ENCODE results near the gene MYMX. TPM values are rescaled to one million over a fixed set of nuclear protein-coding genes. Genes with fewer than 3 reads are reported as not detected.

MYMX gene
- total RNA-seq, 1 donor from 2014 or later: not detected

- H3K4me3 Mint-ChIP-seq (ENCODE audit: unreplicated experiment): no peak overlapping the region
- no peak for FAIRE-seq
Observed at GRCh38 chr6:44202972-44203750, 13.6 kb upstream of the MYMX start.

GRCh38 chr6:44203955-44204354 is 12.8 kb upstream of the MYMX start:
- Histone ChIP-seq H3K36me3 (ENCODE audit: insufficient read depth, low read length) (no peaks in the 10 kb centered on the region), H3K27me3 (ENCODE audit: insufficient read depth, low read length) (no peaks in the 10 kb centered on the region), H3K4me3 (ENCODE audit: insufficient read depth, low read depth, low read length) (no peak overlapping the region), H3K4me2 (ENCODE audit: low read length) (no peak overlapping the region), H3K9ac (ENCODE audit: low read length) (no peak overlapping the region), H2AFZ (ENCODE audit: low read depth, low read length) (no peak overlapping the region), H3K27ac (ENCODE audit: low read depth, low read length) (no peak overlapping the region), H3K4me1 (ENCODE audit: insufficient read depth, low read length) (no peaks in the 10 kb centered on the region), H4K20me1 (ENCODE audit: insufficient read depth, low read length) (no peaks in the 10 kb centered on the region), H3K9me3 (ENCODE audit: insufficient read depth, low read depth, low read length) (no peaks in the 10 kb centered on the region), H3K79me2 (ENCODE audit: insufficient read depth, low read length) (no peaks in the 10 kb centered on the region)
- Mint-ChIP-seq H3K9me3 (ENCODE audit: unreplicated experiment) (no peaks in the 10 kb centered on the region), H3K27me3 (ENCODE audit: low read depth, unreplicated experiment) (peaks cover 6% of the 10 kb centered on the region), H3K4me1 (ENCODE audit: low read depth, unreplicated experiment) (peaks cover 7% of the 10 kb centered on the region), H3K36me3 (ENCODE audit: low read depth, unreplicated experiment) (no peaks in the 10 kb centered on the region), H3K4me3 (ENCODE audit: unreplicated experiment) (no peak overlapping the region), H3K27ac (ENCODE audit: unreplicated experiment) (no peak overlapping the region)
- no peak for FAIRE-seq
- no peak for TF ChIP-seq EZH2 (IDR thresholded peaks at IDR 0.05; ENCODE audit: insufficient read depth, low read length)
- DNase-seq (ENCODE audit: low read depth): no peak

More at GRCh38 chr6:44202972-44203750, 13.6 kb upstream of the MYMX start:
- Mint-ChIP-seq H3K27me3 (ENCODE audit: low read depth, unreplicated experiment) (peaks cover 2% of the 10 kb centered on the region), H3K27ac (ENCODE audit: unreplicated experiment) (no peak overlapping the region), H3K36me3 (ENCODE audit: low read depth, unreplicated experiment) (no peaks in the 10 kb centered on the region), H3K4me1 (ENCODE audit: low read depth, unreplicated experiment) (peaks cover 7% of the 10 kb centered on the region), H3K9me3 (ENCODE audit: unreplicated experiment) (no peaks in the 10 kb centered on the region)
- H2AFZ ChIP-seq (ENCODE audit: low read depth, low read length): no peak overlapping the region
- no peak overlapping the region for H3K27ac ChIP-seq (ENCODE audit: low read depth, low read length)
- no peaks in the 10 kb centered on the region for H3K79me2 ChIP-seq (ENCODE audit: insufficient read depth, low read length)
- H3K4me1 ChIP-seq (ENCODE audit: insufficient read depth, low read length): no peaks in the 10 kb centered on the region
- TF ChIP-seq CTCF (IDR thresholded peaks at IDR 0.05; ENCODE audit: insufficient read depth, low read depth, low read length) (no peak), EZH2 (IDR thresholded peaks at IDR 0.05; ENCODE audit: insufficient read depth, low read length) (no peak)
- DNase-seq (ENCODE audit: low read depth): no peak
- H3K9me3 ChIP-seq (ENCODE audit: insufficient read depth, low read depth, low read length): no peaks in the 10 kb centered on the region
- H3K36me3 ChIP-seq (ENCODE audit: insufficient read depth, low read length): no peaks in the 10 kb centered on the region
- no peaks in the 10 kb centered on the region for H4K20me1 ChIP-seq (ENCODE audit: insufficient read depth, low read length)
- no peak overlapping the region for H3K4me3 ChIP-seq (ENCODE audit: insufficient read depth, low read depth, low read length)
- H3K27me3 ChIP-seq (ENCODE audit: insufficient read depth, low read length): no peaks in the 10 kb centered on the region
- no peak overlapping the region for H3K9ac ChIP-seq (ENCODE audit: low read length)
- no peak overlapping the region for H3K4me2 ChIP-seq (ENCODE audit: low read length)

GRCh38 chr6:44207966-44208365 is 8.8 kb upstream of the MYMX start:
- no peaks in the 10 kb centered on the region for H3K36me3 ChIP-seq (ENCODE audit: insufficient read depth, low read length)
- H2AFZ ChIP-seq (ENCODE audit: low read depth, low read length): no peak overlapping the region
- no peak overlapping the region for H3K4me3 ChIP-seq (ENCODE audit: insufficient read depth, low read depth, low read length)
- Mint-ChIP-seq H3K4me1 (ENCODE audit: low read depth, unreplicated experiment) (no peaks in the 10 kb centered on the region), H3K27ac (ENCODE audit: unreplicated experiment) (no peak overlapping the region), H3K27me3 (ENCODE audit: low read depth, unreplicated experiment) (peaks cover 8% of the 10 kb centered on the region), H3K9me3 (ENCODE audit: unreplicated experiment) (no peaks in the 10 kb centered on the region), H3K36me3 (ENCODE audit: low read depth, unreplicated experiment) (no peaks in the 10 kb centered on the region), H3K4me3 (ENCODE audit: unreplicated experiment) (no peak overlapping the region)
- H4K20me1 ChIP-seq (ENCODE audit: insufficient read depth, low read length): no peaks in the 10 kb centered on the region
- no peak overlapping the region for H3K9ac ChIP-seq (ENCODE audit: low read length)
- peaks cover 4% of the 10 kb centered on the region for H3K27me3 ChIP-seq (ENCODE audit: insufficient read depth, low read length)
- no peak overlapping the region for H3K27ac ChIP-seq (ENCODE audit: low read depth, low read length)
- no peak for DNase-seq (ENCODE audit: low read depth)
- H3K4me2 ChIP-seq (ENCODE audit: low read length): no peak overlapping the region
- H3K4me1 ChIP-seq (ENCODE audit: insufficient read depth, low read length): no peaks in the 10 kb centered on the region
- H3K79me2 ChIP-seq (ENCODE audit: insufficient read depth, low read length): no peaks in the 10 kb centered on the region
- TF ChIP-seq CTCF (IDR thresholded peaks at IDR 0.05; ENCODE audit: insufficient read depth, low read depth, low read length) (no peak), EZH2 (IDR thresholded peaks at IDR 0.05; ENCODE audit: insufficient read depth, low read length) (no peak)
- no peaks in the 10 kb centered on the region for H3K9me3 ChIP-seq (ENCODE audit: insufficient read depth, low read depth, low read length)
- no peak for FAIRE-seq
